LNCAP (cell line): ENCODE results near the gene NUDT13.

Experiments used
- TF ChIP-seq, protein P1 (sequence below): fragments of 450-650 bp; IDR thresholded peaks from 2 replicates; pipeline ENCODE4 v1.5.1; 2017; ENCODE audit warnings: mild to moderate bottlenecking

Gene NUDT13

DNA sequence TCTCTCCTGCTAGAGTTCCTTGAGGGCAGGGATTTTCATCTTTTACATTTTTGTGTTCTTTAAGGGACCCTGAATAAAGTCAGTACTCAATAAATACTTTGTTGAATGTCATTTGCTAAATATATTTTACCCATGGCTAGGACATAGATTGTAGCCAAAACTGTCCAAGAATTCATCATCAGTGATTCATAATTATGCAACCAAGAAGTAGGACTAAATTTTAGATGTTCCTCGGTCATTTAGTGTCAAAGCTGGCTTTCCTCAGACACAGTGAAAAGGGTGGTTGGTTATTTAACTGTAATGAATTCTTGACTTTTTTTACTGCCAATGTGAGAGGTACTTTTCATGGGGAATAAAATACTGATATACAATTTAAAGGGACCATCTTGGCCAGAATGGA is 3.3 kb downstream of the NUDT13 start:
- TF ChIP-seq, protein P1, sequence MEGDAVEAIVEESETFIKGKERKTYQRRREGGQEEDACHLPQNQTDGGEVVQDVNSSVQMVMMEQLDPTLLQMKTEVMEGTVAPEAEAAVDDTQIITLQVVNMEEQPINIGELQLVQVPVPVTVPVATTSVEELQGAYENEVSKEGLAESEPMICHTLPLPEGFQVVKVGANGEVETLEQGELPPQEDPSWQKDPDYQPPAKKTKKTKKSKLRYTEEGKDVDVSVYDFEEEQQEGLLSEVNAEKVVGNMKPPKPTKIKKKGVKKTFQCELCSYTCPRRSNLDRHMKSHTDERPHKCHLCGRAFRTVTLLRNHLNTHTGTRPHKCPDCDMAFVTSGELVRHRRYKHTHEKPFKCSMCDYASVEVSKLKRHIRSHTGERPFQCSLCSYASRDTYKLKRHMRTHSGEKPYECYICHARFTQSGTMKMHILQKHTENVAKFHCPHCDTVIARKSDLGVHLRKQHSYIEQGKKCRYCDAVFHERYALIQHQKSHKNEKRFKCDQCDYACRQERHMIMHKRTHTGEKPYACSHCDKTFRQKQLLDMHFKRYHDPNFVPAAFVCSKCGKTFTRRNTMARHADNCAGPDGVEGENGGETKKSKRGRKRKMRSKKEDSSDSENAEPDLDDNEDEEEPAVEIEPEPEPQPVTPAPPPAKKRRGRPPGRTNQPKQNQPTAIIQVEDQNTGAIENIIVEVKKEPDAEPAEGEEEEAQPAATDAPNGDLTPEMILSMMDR = no peak

DNA sequence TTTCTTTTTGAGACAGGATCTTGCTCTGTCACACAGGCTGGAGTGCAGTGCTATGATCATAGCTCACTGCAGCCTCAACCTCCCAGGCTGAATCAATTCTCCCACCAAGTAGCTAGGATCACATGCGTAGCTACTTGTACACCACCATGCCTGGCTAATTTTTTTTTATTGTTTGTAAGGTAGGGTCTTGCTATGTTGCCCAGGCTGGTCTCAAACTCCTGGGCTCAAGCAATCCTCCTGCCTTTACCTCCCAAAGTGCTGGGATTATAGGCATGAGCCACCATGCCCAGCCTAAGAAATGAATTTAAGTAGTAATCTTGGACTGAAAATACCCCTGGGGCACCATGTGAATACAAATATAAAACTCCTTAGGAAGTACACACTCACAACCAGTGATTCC is 5.8 kb downstream of the NUDT13 start:
- TF ChIP-seq, protein P1 = no peak

DNA sequence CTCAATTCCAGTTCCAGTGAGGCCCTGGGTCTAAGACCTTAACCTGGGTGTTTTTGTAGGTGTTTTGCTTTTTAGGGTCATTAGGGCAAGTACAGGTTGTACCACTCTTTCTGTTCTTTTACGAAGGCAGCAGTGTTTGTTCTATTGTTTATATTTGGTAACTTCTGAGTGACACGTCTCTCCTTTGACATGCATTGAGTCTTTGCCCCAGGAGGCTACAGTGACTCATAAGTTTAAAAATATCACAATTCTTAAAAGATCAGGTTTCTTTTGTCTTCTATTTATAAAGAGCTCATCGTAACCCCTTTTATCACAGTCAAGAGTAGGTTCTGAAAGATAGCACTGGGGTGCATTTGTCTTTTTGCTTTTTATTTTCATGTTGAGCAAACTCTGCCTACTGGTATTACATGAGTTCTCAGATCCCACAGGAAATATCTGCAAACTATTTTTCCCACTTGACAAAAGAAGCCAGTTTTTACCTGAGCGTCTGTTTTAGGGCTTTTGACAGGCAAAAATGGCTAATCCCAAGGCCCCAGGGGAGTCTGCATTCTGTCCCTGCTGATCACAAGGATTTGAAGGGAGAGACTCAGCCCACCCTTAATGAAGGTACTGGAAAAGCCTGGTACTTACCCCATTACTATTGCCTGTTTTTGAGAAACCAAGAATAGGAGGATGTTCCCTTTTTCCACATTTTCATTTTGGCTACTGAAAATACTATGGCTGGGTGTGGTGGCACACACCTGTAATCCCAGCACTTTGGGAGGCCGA is 7.9 kb downstream of the NUDT13 start:
- TF ChIP-seq, protein P1 = no peak

DNA sequence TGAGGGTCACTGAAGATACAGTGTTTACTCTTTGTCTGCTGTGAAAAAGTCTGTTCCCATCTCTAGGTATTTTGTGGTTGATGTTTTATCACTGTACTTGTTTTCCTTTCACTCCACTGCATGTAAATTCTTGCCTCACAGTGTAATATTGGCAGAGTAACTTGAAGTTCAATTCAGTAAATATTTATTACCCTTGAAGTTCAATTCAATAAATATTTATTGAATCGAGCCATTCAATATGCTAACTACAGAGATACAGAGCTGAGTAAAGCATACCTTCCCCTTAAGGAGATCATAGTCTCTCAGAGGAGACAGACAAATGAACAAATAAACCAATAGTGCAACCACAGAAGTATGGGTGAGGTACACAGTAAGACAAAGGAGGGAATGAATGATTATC is 9.2 kb downstream of the NUDT13 start:
- TF ChIP-seq, protein P1 = no peak

DNA sequence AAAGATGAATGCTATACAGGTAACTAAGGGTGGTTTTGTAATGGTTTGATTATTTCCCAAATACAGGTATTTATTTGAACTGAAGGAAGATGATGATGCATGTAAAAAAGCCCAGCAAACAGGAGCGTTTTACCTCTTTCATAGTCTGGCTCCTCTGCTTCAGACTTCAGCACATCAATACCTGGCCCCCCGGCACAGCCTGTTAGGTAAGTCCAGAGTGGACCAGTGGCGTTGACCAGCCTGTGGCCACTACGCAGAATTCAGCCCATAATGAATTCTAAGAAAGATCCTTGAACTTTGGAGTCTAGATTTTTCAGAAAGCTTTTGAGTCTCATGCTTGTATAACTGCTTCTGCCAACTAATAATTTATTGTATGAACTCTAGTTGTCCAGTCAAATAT is 9.7 kb downstream of the NUDT13 start:
- TF ChIP-seq, protein P1 = no peak

DNA sequence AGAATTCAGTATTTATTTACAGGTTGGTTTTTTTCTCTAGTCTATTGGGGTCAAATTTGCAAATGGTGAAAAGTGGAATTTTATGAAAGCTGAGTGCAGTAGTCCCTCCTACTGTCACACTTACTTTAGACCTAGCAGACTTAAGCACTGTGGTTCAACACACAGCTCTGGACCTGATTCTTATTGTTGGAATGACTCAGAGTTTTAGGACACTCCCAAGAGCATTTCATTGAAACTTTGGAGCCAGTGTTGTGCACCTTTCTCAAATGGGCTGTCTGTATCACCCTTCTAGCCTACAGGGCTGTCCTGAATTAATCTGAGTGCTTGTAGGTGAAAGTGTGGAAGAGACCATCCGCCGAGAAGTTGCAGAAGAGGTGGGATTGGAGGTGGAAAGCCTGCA is 16.1 kb downstream of the NUDT13 start:
- TF ChIP-seq, protein P1 = no peak

DNA sequence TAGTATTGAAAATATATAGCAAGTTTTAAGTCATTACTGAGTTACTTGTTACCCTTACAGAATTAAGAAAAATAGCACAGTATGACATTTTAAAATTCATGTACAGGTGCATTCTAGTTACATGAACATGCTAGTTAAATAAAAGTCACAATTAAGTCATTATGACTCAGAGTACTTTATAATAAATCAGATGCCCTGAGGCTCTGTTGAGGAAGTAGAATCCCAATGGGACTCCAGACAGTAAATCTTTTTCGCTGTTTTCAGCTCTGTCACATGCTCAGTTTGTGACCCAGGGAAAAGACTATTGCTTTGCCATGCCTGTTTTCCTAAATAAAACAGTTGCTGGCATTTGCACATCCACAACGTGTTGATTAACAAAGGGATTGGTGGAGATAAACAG is 21.0 kb downstream of the NUDT13 start:
- TF ChIP-seq, protein P1 = no peak
